ENCODE measurements around the gene AMOTL2.

- TF ChIP-seq POLR2AphosphoS5 (IDR thresholded peaks at IDR 0.05; ENCODE audit: low read length) (no peak), CTCF (IDR thresholded peaks at IDR 0.05 in 2 of 3, conservative IDR thresholded peaks at IDR 0.05 in 1 of 3; ENCODE audit: control insufficient read depth in 2 of 3, extremely low read depth in 1 of 3, insufficient read depth in 1 of 3, low read depth in 3 of 3, low read length in 3 of 3) (no peak), BACH1 (IDR thresholded peaks at IDR 0.05; ENCODE audit: borderline replicate concordance) (no peak), BCL11A (IDR thresholded peaks at IDR 0.05; ENCODE audit: low read depth, low read length) (no peak), ZNF384 (IDR thresholded peaks at IDR 0.05; ENCODE audit: borderline replicate concordance, low read depth, low read length) (no peak), MXI1 (IDR thresholded peaks at IDR 0.05; ENCODE audit: low read depth, low read length) (no peak), TARDBP (IDR thresholded peaks at IDR 0.05; ENCODE audit: borderline replicate concordance) (no peak), FOXM1 (IDR thresholded peaks at IDR 0.05; ENCODE audit: low read depth, low read length) (no peak), EP300 (IDR thresholded peaks at IDR 0.05; ENCODE audit: borderline replicate concordance in 1 of 2, control insufficient read depth in 1 of 2, low read depth in 2 of 2, low read length in 2 of 2) (no peak), RAD51 (IDR thresholded peaks at IDR 0.05) (no peak), CREB1 (IDR thresholded peaks at IDR 0.05; ENCODE audit: low read depth) (no peak), POLR2A (IDR thresholded peaks at IDR 0.05; ENCODE audit: low read depth, low read length) (no peak), BHLHE40 (IDR thresholded peaks at IDR 0.05; ENCODE audit: borderline replicate concordance in 1 of 2, low read depth in 2 of 2, low read length in 1 of 2) (no peak), BMI1 (IDR thresholded peaks at IDR 0.05; ENCODE audit: borderline replicate concordance) (no peak)
These were observed 13.0 kb upstream of the AMOTL2 start for GRCh38 chr3:134387293-134387692.
